ENCODE results near the gene MIOX.

GRCh38 chr22:50483556-50483955 is 3.1 kb upstream of the MIOX start:
- TF ChIP-seq SREBF2 (IDR thresholded peaks at IDR 0.05; ENCODE audit: low read length) (no peak), ZBTB33 (IDR thresholded peaks at IDR 0.05) (no peak), HDAC6 (IDR thresholded peaks at IDR 0.05; ENCODE audit: unreplicated experiment) (no peak), POLR2A (IDR thresholded peaks at IDR 0.05; ENCODE audit: low read depth, low read length) (no peak), CTCF (IDR thresholded peaks at IDR 0.05 in 2 of 3, conservative IDR thresholded peaks at IDR 0.05 in 1 of 3; ENCODE audit: control insufficient read depth in 2 of 3, extremely low read depth in 1 of 3, insufficient read depth in 1 of 3, low read depth in 3 of 3, low read length in 3 of 3) (no peak), YY1 (IDR thresholded peaks at IDR 0.05; ENCODE audit: low read depth, low read length) (no peak), MYC (IDR thresholded peaks at IDR 0.05; ENCODE audit: insufficient read depth, insufficient read length, insufficient replicate concordance, low read length, severe bottlenecking) (no peak), SP1 (IDR thresholded peaks at IDR 0.05; ENCODE audit: low read depth, low read length) (no peak)
